GM19463 (cell line): Measurements from ENCODE around the gene BCDIN3D.
A peak's percentile ranks its signal among the peaks of the same experiment; 100 is the strongest.
"Not testable (repeated sequence)": the region's sequence is repeated elsewhere in the genome, so short reads cannot be mapped to it uniquely, and the experiment has no call there.

Source experiments
- ATAC-seq: cut with Tn5 transposase; IDR thresholded peaks from one replicate; pipeline ENCODE4 v1.9.1; 2021; ENCODE audit warnings: mild to moderate bottlenecking, moderate library complexity; ENCODE audit not compliant: unreplicated experiment

The BCDIN3D gene, protein sequence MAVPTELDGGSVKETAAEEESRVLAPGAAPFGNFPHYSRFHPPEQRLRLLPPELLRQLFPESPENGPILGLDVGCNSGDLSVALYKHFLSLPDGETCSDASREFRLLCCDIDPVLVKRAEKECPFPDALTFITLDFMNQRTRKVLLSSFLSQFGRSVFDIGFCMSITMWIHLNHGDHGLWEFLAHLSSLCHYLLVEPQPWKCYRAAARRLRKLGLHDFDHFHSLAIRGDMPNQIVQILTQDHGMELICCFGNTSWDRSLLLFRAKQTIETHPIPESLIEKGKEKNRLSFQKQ

DNA sequence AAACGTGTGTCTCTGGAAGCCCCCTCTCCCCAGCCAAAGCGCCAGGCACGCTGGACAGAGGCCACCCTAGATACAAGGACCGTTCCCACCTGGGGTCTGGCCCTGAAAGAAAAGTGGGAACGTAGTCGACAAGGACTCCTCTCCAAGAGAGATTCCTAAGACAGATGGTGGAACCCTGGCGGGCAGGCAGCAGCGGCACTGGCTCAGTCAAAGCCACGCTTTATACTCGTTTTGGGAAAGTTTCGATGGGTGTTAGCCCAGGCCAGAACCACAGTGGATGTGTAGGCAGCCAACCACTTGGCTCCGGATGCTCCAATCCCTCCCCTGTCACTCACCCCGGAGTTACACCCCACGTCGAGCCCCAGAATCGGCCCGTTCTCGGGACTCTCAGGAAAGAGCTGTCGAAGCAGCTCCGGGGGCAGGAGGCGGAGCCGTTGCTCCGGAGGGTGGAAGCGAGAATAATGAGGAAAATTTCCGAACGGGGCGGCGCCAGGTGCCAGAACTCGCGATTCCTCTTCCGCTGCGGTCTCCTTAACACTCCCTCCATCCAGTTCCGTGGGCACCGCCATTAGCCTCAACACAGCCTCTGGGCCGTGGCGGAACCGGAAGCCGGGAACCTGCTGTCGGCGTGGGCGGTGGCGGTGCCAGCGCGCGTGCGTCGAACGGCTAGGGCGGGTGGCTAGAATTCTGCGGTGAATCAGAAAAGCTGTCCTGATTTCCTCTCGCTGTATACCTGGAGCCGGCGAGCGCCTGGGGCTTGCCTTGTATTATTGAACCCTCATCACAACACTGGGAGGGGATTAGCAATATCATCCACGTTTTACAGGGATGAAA, at the start of gene BCDIN3D:
Gene BCDIN3D (minus strand): TSS at position 588 of the 834 bp plus-strand sequence. CDS start 19 bp downstream, at position 569.
- peak; percentile 91 for ATAC-seq

DNA sequence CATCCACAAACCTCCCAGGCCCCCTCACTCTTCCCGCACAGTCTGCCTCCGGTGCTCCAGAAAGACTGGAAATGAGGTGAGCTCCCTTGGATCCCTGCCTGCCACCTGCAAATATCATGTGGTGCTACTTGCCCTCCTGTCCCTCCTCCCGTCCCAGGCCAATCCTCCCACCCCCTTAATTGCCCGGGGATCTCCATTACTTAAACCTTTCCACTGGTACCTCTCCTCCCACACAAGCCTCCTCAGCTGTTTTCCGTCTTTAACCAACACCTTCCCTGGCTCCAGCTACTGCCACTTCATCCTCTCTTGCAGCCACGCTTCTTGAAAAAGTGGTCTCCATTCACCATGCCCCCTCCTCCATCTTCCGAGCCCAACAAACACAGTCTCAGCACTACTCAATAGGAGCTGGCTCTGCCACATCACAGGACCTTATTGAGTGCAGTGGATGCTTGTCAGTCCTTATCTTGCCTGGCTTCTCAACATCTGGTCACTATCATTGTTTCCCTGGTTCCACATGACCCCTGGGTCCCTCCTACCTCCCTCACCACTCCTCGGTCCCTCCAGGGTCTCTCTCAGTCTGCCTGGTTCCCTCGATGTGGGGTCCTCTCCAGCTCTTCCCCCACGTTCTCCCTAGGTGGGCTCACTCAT, 49.3 kb upstream of the BCDIN3D start:
- ATAC-seq: no peak

DNA sequence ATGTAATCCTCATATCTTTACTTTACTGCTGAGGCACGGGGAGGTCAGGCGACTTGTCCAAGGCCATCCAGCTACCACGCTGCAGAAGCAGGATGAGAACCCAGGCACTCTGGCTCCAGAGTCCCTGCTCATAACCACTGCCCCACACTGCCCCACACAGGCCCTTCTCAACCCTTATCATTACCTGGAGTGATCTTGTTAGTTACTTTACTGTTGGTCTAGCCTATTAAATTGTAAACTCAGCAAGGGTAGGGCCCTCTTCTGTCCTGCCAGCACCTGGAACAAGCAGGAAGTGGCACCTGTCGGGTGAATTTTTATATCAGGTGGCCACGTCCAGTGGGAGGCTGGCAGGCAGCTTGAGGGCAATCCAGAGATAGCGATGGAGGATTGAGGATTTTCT, 48.6 kb upstream of the BCDIN3D start:
- no peak for ATAC-seq

DNA sequence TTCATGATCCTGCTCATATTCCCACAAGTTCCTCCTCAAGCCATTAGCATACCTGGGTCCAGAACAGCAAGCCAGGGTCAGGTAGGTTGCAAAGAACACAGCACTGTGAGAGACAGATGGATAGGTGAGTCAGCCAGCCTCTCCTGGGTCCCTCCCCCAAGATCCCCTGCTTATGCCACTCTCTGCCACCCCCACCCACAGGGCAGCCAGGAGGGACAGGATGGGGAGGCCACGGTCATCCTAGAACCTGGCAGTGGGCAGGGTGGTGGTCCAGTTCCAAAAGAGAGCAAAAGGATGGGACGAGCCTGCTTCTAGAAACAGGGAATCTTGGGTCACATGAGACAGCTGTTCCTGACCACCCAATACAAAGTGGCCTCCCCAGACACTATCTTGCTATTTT, 48.1 kb upstream of the BCDIN3D start:
- ATAC-seq: no peak

DNA sequence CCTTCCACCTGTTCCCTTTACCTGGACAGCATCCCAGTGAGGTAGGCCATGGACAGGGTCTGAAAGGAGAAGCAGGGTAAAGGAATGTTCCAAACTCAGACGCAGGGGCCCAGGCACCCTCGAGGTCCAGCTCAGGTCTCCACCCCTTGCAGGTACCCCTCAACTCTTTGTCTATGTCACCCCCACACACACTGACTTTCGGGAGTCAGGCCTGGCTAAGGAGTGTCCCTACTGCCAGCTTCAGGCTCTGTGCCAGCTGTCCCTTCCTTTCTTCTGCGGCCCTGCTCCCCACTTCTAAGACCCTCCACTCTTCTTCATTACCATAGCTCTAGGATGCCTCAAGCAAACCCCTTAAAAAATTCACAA, 47.2 kb upstream of the BCDIN3D start:
- no peak for ATAC-seq

DNA sequence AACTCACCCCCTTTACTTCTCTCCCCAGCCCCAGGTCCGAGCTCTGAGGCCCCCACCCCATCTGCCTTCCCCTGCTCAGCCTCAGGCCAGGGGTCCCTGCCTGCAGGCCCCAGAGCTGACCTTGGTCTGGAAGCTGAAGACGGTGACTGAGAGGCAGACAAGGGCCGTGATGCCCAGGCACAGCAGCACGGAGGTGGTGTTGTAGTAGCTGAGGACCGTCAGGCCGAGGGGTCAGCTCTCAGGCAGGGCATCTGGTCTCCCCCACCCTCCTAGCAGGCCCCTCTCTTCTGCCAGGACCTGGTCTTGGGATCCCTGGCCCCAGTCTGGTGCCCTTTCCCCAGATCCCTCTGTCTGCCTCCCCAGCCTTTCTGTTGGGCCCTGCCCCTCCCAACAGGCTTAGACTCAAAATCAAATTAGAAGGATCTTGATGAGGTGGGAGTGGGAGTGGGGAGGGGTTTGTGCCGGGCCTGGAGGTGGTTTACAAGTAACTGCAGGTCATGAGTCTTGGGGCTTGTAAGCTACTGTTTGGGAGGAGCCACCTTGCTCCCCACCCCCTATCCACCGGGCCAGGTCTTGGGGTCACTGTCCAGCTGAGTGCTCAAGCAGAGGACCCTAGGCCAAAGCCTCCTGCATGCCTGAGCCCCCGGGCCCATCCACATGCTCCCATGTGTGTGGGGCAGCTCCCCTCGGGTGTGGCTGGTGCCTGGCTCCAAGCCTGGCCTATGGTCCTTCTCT, 46.6 kb upstream of the BCDIN3D start:
- ATAC-seq: no peak

DNA sequence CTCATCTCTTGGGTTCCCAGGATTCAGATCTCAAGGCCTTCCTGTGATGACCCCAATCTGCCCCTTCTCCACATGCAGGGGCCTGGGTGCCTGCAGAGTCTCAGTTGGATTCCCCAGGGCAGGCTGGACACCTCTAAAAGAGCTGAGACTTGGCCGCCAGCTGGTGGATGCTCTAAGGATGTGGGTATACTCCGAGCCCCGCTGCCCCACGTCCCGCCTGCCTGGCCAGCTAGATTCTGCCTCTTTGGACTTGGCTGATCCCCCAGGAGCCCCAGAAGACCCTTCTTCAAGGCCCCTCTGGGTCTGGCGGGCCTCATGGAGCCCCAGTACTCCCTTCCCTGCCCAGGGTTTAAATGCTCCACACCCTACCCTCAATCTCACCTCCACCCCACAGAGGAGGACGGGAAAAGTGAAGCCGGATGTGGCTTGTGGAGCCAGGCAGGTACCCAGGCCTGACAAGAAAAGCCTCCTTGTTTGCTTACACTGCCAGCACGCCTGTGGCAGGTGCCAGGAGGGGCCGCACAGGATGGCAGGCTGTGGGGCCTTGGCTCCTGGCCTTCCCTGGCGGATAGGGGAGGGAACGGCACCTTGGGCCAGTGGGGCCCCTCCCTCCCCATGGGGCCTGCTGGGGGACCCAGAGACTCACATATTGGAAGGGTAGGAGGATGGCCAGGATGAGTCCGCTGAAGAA, 45.7 kb upstream of the BCDIN3D start:
- no peak for ATAC-seq

DNA sequence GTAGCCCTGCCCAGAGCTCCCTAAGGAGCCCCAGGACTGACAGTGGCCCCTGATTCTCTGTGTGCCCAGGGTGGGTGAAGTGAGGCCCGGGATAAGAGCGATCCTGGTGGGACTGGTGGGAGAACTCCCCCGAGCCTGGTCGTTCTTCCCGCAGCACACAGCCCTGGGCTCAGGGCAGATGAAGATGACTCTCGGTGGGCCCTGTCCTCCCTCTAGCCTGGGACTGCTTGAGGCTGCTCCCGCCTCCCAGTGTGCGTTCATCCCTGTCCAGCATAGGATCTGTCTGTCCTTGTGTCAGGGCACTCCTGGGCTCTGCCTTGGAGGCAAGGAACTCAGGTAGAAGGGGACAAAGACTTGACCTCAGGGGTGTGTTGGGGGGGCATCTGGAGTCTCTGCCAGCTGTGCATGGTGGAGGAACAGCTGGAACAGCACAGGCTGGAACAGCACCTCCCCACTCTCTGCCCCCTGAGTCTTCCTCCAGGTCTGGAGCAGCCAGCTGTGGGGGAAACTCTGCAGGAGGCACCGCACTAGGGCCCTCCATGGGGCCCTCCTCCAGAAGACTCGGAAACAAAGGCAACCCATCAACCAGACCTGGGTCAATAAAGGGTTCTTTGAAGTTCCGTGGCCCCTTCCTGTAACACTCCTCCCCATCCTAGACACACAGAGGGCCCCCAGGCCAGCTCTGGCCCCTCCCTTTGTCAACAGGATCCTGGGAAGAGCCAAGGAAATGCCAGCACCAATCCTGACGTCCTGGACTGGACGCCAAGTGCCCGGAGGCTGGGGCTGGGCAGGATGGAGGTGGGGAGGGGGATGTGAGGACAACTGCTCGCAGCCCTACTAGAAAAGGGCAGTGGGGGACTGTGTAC, 44.9 kb upstream of the BCDIN3D start:
- ATAC-seq: no peak

DNA sequence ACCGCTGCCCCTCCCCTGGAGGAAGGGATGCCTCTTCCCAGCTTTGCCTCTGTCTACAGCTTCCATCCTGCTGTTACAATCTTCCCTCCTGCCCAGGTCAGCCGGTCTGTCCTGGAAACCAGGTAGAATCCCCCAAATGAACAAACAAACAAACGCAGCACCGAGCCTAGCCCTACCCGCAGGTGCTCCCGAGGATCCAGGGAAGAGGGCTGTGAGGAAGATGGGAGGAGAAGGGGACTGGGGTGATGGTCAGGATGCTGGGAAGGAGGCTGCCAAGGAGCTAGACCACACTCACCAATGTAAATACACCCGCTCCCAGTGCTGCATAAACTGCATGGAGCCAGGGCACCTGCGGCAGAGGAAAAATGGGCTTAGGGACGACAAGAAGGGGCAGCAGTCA, 44.2 kb upstream of the BCDIN3D start:
- ATAC-seq: no peak

DNA sequence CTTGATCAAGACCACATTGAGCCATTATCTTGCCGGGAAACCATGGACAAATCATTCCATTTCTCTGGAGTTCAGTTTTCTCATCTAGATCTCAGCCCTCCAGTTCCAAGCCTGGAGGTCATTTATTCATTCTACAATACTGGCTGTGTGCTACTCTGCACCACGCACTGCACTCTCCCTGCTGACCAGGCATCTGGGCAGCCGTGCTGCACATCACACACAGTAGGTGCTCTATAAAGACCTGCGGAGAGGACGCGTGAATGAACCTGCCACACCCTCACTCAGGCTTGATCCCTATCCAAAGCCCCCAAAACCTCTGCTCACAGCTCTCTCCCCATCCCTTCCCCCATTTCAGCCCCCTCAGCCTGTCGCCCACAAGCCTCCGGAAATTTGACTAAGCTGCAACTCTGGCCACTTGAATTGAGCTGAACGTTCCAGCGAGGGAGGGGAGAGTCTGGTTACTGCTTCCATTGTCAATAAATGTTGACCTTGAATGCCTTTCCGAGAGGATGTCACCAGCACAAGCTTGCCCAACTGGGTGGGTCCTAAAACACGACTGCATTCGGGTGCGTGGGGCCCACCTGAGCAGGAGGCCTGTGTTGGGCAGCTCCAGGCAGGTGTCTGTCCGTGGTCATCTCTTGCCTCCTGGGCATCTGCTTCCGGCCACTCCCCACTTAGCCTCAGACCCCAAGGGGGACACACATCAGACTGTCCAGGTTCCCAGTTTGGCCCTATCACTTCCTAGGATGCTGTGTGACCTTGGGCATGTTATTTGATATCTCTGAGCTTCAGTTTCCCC, 43.0 kb upstream of the BCDIN3D start:
- ATAC-seq: no peak

DNA sequence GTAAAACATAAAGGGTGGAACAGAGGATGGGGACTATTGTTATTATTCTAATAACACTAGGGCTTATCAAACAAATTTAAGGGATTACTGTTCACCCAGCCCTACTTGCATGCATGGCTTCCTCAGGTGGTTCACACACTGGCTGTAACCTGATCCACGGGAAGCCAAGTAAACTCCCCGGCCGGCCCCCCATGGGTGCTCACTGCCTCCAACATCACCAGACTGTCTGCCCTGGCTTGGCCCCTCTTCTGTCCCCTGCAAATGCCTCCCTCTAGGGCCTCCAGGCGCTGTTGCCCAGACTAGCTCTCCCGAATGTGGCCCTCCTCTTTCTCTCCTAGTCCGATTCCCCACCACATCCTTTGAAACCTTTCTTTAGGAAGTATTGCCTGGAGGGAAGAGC, 42.2 kb upstream of the BCDIN3D start:
- no peak for ATAC-seq

DNA sequence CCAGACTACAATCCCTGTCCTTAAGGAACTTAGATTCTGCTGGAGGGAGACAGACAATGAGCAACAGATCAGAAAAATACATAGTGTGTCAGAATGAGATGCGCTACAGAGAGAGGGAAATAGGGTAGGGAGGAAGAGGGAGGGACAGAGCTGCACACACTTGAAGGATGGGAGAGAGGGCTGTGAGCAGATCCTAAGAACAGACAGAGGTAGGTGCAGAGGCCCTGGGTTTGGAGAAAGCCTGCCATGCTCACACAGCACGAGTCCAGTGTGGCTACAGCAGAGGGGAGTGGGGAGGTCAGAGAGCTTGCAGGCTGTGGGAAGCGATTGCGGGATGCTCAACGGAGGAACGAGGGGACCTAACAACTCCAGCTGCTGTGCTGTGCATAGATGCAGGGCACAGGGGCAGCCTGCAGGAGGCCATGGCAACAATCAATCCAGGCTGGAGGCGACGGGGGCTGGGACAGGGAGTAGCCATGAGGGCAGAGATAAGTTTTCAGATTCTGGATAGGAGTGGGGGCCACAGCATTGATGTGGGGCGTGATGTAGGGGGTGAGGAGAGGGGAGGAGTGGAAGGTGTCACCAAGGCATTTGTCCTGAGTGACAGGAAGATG, 40.1 kb upstream of the BCDIN3D start:
- ATAC-seq: no peak

DNA sequence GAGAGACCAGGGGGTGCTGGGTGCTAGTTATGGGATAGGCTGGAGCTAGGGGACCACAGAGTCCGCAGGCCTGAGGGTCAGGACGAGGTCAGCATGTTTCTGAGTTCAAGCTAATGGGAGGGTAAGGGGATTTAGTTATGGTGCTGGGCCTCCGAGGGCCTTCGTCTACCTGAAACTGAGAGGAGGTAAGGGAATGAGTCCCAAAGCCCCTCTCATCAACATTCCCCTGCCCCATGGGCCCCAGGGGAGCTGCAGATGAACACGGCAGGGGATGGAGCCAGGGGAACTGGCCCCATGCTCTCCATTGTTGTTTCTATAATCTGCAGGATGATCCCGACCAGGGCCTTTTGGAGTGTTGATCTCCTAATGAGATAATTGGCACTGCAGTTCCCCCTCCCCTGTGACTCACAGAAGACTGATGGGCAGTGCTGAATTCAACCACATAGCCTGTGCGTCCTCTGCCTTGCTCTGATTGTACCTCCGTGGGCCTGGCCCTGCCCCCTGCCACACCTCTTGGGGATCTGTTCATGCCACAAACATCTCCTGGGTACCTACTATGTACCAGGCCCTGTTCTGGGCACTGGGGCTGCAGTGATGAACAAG, 39.4 kb upstream of the BCDIN3D start:
- no peak for ATAC-seq

DNA sequence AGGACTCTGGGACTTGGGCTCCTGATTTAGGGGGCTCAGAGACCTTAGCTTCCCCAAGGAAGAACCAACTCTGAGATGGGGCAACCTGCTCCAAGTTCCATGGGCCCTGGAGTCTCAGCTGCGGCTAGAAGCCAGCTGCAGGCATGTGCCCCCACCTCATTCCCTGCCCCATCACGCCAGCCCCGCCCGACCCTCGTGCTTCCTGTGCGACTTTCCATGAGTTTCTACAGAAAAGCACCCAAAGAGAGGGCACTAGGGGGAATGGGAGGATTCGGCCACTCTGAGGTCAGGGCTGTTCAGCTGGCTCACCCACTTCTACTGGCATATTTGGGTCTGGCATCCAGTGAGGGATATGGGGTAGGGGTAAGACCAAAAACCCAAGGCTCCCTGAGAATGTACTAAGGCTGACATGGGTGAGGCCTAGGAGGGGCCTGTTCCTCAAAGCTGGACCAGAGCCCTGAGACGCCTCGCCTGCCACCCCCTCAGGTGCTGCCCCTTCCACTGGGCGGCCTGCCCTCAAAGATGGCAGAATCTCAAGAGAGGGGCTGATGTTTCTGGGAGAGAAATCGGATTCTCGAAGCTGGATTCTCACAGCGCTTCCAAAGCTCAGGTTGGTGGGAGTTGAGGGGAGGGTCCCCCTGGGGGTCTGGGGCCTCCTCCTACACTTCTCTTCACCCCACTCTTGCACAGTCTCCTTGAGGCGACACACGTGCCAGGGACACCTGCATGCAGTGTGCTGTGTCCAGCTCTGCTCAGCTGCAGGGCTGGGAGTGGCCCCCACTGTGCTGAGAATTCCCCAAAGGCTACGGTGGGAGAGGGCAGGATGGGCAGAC, 38.7 kb upstream of the BCDIN3D start:
- ATAC-seq: no peak

DNA sequence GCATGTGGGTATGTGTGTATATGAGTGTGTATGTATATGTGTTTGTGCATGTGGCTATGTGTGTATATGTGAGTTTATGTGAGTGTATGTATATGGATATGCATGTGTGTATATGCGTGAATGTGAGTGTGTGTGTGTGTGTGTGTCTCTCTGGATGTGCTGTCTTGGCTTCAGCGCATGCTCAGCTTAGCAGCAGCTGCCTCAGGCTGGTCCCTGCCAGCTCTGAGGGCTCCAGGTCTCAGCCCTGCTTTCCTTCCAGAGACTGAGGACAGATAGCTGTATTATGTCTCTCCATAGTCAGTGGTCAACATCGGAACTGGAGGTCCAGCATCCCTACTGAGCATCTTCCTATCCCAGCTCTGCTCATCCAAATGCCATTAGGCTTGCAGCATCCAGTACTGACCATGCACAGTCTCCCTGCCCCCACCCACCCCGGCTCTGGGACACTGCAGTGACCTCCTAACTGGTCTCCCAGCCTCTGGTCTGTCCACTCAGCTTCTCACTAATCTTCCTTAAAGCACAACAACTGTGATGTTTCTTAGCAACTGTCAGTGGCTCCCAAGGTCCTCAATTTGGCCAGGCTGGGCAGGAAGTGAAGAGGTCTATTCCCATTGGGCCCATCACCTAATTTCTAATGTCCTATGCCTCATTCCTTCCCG, 38.0 kb upstream of the BCDIN3D start:
- no peak for ATAC-seq

DNA sequence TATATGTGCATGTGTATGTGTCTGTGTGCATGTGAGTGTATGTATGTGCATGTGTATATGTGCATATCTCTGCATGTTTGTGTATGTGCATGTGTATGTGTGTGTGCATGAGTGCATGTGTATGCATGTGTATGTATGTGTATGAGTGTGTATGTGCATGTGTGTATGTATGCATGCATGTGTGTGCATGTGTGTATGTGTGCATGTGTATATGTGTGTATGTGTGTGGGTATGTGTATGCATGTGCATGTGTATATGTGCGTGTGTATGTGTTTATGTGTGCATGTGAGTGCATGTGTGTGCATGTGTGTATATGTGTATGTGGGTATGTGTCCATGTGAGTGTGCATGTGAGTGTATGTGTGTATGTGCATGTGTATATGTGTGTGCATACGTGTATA, 36.2 kb upstream of the BCDIN3D start:
- not testable (repeated sequence) for ATAC-seq

DNA sequence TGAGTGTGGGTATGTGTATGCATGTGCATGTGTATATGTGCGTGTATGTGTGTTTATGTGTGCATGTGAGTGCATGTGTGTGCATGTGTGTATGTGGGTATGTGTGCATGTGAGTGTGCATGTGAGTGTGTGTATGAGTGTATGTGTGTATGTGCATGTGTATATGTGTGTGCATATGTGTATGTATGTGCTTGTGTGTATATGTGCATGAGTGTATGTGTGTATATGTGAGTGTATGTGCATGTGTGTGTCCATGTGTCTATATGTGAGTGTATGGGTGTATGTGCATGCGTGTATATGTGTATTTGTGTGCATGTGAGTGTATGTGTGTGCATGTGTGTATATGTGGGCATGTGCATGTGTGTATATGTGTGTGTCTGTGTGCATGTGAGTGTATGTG, 35.1 kb upstream of the BCDIN3D start:
- ATAC-seq: no peak
